Left renal cortex interstitium (tissue), 4 donors: ENCODE measurements around the gene HOXA6. TPM values are rescaled to one million over a fixed set of nuclear protein-coding genes. Genes with fewer than 3 reads are reported as not detected.

Experiments used
- DNase-seq, 4 donors: peaks; one replicate each; pipeline ENCODE4 v3.0.0-alpha.2; 2013; ENCODE audit warnings: low read depth in 4 of 4, low spot score in 2 of 4, missing footprints in 1 of 4
- polyA plus RNA-seq, 4 donors: library from polyadenylated mRNA; unstranded; fragments of 120-200 nt; gene quantifications; one replicate each; pipeline ENCODE4 v1.2.1, GENCODE V29; 2013; ENCODE audit not compliant: insufficient read length in 4 of 4

Gene HOXA6
- polyA plus RNA-seq, 4 donors = 24.7 to 59.3 (median 38.3) TPM

- DNase-seq = peak in 3 of 4 donors; percentile 67 to 81 (median 73)
Measured at GRCh38 chr7:27102581-27103442, 44.8 kb downstream of the HOXA6 start, which contains the start of gene HOXA2. Gene HOXA2 (minus strand): TSS chr7:27102683. CDS start chr7:27102500, 183 bp downstream.

- DNase-seq = peak in 1 of 4 donors; percentile 35
Measured at GRCh38 chr7:27101957-27102580, 45.5 kb downstream of the HOXA6 start.

- DNase-seq = peak in 3 of 4 donors; percentile 80 to 90 (median 82)
Measured at GRCh38 chr7:27101171-27101956, 46.2 kb downstream of the HOXA6 start.

- peak in 3 of 4 donors; percentile 33 to 59 (median 58) for DNase-seq
Measured at GRCh38 chr7:27100694-27101170, 46.8 kb downstream of the HOXA6 start.

GRCh38 chr7:27099453-27100370 is 47.9 kb downstream of the HOXA6 start:
- DNase-seq = peak in 3 of 4 donors; percentile 24 to 53 (median 28)

DNA sequence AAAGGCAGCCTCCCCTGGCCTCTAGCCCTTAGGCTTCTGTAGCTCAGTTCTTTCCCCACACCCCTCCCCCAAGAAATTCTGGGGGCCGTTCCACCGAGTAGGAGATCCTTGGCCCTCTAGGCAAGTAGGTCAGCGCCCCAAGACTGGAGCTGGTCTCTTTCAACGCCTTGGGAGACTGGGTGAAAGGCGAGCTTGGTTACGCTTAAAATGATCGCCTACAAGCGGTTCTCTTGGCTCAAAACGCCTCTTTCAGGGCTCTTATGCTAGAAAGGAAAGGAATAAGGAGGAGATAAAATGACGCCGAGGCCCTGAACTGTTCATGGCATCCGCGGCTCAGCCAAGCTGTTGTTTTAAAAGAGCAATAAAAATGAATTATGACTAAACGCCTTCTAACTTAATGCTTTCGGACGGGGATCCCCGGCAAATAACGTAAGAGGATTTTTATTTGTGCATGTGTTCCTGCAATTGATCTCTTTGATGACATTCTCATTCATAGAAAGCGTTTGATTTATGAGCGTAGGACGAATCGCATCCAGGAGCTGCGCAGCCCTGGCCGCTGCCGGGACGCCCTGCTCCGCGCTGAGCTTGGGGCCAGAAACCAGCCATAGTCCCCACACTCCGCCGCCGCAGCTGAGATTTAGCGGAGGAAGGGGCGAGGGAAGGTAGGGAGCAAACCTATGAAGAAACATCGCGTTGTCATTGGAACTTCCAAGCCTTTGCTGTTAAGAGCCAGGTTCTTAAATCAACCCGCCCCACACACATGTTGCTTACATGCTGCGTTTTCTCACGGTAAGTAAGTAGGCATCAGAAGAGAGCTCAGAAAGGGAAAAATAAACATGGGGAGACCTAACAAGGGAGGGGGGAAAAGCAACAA is 48.8 kb downstream of the HOXA6 start:
- peak in 3 of 4 donors; percentile 80 to 94 (median 82) for DNase-seq

DNA sequence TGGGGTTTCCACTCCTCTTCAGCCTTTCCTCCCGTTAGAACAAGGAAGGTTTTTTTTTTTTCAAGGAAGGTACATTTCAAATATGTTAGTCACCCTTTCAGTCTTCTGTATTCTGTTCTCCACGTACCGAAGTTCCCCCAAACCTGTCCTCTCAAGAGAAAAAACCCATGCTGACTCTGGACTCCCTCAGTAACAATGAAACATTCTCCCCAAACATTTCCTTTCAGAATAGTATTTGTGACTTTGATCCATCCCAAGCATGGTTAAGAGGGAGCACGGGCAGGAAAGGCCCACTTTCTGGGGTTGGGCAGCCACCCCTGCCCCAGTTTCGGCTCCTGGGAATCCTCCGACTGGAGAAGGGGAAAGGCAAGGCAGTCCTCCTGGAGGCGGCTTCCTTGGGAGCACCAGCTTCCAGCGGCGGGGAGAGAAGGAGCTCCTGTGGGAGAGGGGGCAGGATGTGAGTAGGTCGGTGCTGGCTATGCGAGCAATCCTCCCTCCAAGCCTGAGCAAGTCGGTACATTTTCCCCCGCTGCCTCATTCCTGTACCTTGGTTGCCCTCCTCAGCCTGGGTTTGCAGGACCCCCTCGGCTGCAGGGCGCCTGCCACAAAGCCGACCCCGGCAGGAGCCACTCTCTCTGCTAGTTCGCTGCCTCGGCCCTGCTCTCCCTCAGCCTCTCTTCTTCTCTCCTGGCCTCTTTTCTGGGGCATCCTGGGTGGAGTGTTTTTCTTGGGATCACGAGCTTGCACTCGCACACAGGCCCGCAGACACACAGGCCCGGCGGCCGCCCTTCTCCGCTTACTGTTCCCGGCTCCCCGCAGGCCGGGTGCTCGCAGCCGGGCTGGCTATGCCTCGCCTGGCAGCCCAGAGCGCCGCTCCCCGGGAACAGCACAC is 49.6 kb downstream of the HOXA6 start:
- DNase-seq = no peak

DNA sequence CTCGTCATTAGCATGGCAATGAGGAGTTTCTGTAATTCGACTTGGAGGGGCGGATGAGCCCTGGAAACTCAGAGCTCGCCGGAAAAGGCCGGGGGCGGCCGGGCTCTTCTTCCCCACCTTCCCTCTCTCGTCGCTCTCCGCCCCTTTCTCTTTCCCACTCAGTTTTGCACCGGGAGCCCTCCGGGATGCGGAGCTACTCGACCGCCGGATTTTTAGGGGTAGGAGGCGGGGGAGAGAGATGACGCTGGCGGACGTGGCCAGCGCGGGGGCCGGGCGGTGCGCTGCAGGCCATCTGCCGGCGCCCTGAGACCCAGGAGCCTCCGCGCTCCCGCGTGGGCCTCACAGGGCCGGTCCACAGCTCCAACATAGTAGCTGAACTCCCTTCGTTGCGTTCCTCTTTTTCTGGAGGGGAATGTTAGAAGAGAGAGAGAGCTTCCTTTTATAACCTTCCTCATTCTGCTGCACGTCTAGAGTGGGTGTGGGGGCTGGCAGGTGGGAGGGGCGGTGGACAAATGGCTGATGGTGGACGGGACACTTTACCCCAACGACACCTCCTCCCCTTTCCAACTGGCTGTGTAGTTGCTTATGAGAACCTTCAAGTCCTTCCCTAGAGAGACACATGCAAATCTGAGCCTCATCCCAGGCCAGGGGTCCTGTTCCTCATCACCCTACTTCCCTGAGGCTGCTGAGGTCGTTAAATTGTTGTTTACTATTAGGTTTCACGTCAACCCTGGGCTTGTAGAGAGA is 50.6 kb downstream of the HOXA6 start:
- DNase-seq = peak in 2 of 4 donors; percentile 47 to 58

DNA sequence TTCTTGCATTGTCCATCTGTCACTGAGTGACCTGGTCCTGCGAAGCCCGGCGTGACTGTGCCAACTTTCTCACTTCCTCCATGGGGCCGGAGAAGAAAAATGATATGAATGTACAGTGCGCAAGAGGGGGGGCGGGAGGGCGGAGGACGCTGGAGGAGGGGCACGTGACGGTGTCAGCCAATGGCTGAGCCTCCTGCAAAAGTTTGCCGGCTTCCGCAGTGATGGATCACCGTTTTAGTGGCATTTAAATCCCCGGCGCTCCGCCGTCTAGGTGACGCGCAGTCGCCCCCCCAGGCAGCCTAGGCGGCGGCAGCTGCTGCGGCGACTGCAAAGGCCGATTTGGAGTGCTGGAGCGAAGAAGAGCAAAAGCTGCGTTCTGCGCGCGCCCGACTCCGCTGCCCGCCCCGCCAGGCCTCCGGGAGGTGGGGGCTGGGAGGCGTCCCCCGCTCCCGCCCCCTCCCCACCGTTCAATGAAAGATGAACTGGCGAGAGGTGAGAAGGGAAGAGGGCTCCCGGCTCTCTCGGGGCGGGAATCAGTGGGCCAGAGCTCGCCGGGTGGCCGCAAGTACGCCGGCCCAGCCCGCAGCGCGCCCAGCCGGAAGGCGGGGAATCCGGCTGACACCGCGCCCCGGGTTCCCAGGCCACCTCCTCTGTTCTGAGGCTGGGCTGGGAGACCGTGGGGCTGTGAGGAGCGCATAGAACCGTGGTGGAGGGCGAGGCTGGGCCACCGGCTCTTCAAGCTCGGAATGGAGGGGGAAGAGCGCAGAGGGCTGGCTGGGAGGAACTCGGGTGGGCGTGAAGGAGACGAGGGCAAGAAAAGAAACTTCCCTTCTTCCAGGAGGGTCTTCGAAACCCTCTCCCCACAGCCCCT is 51.4 kb downstream of the HOXA6 start, which contains the start of gene HOXA1:
Gene HOXA1 (minus strand): TSS at position 104 of the 871 bp plus-strand sequence. CDS start 88 bp downstream, at position 16.
- DNase-seq = peak in 2 of 4 donors; percentile 82 to 88

Other genes with a start within 250 kb of the HOXA6 start
- gene HOXA1, start 51.8 kb downstream of the HOXA6 start, polyA plus RNA-seq = 1 to 10 TPM; 1.9 to 2.8 (median 2.6) TPM
- gene HOXA2, start 45.1 kb downstream of the HOXA6 start, polyA plus RNA-seq = 10 to 100 TPM in 2 of 4 donors, 1 to 10 TPM in 2; 6.5 to 13.6 (median 10.5) TPM
- 10 to 100 TPM; 18.9 to 25.5 (median 22.2) TPM for gene HOXA4, start 17.0 kb downstream of the HOXA6 start, polyA plus RNA-seq
- 10 to 100 TPM; 70.8 to 87.5 (median 80.9) TPM for gene HOXA5, start 4.1 kb downstream of the HOXA6 start, polyA plus RNA-seq
- gene HOXA3, start 4.8 kb upstream of the HOXA6 start, polyA plus RNA-seq = 10 to 100 TPM; 36.3 to 53.5 (median 51.6) TPM
- gene HOXA7, start 8.9 kb upstream of the HOXA6 start, polyA plus RNA-seq = 10 to 100 TPM; 27.0 to 38.1 (median 31.3) TPM
- 100 to 1,000 TPM in 3 of 4 donors, 10 to 100 TPM in 1; 86.6 to 118 (median 107) TPM for gene HOXA9, start 17.8 kb upstream of the HOXA6 start, polyA plus RNA-seq
- gene HOXA10, start 26.5 kb upstream of the HOXA6 start, polyA plus RNA-seq = 100 to 1,000 TPM; 131 to 160 (median 151) TPM
- 10 to 100 TPM; 29.6 to 48.7 (median 43.5) TPM for gene HOXA11, start 37.5 kb upstream of the HOXA6 start, polyA plus RNA-seq
- gene HOXA13, start 52.3 kb upstream of the HOXA6 start, polyA plus RNA-seq = under 1 TPM in 1 of 4 donors, not detected in 3; 0.21 TPM
- under 1 TPM in 2 of 4 donors, not detected in 2; 0.06 to 0.07 TPM for gene EVX1, start 95.0 kb upstream of the HOXA6 start, polyA plus RNA-seq